Spleen (tissue), 11 donors: Measurements from ENCODE around the gene CR2. TPM values are rescaled to one million over a fixed set of nuclear protein-coding genes. Genes with fewer than 3 reads are reported as not detected.

ENCODE experiments used
- DNase-seq: peaks from one replicate; pipeline ENCODE4 v3.0.0-alpha.2; 2020
- H3K27ac ChIP-seq, 8 donors: fragments of 200-600 bp; sonication (generic) in 7 of 8; 1 replicate in 4 of 8; 2 replicates in 4 of 8; pipeline versions ENCODE4 v1.5.0 to v1.8.0; 2016 to 2021; ENCODE audit warnings: inconsistent platforms in 4 of 8, mild to moderate bottlenecking in 4 of 8, moderate library complexity in 1 of 8
- H3K27me3 ChIP-seq, 7 donors: fragments of 200-600 bp; sonication (generic) in 6 of 7; replicated peaks in 1 of 7; 1 replicate in 4 of 7; 2 replicates in 3 of 7; pipeline versions ENCODE4 v1.5.0 to v1.8.0; 2016 to 2021; ENCODE audit warnings: inconsistent platforms in 3 of 7, mild to moderate bottlenecking in 1 of 7
- H3K36me3 ChIP-seq, 6 donors: fragments of 200-600 bp; sonication (generic) in 5 of 6; 1 replicate in 4 of 6; 2 replicates in 2 of 6; pipeline versions ENCODE4 v1.5.0 to v1.8.0; 2016 to 2021; ENCODE audit warnings: inconsistent platforms in 2 of 6
- H3K4me1 ChIP-seq, 6 donors: fragments of 200-600 bp; sonication (generic) in 5 of 6; 1 replicate in 3 of 6; 2 replicates in 3 of 6; pipeline versions ENCODE4 v1.5.0 to v1.8.0; 2016 to 2021; ENCODE audit warnings: inconsistent platforms in 3 of 6
- H3K4me3 ChIP-seq, 8 donors: fragments of 200-600 bp; sonication (generic) in 7 of 8; 1 replicate in 4 of 8; 2 replicates in 4 of 8; pipeline versions ENCODE4 v1.5.0 to v1.8.0; 2016 to 2021; ENCODE audit warnings: inconsistent platforms in 4 of 8, mild to moderate bottlenecking in 4 of 8, moderate library complexity in 2 of 8
- H3K9me3 ChIP-seq, 8 donors: fragments of 200-600 bp; sonication (generic) in 7 of 8; 1 replicate in 4 of 8; 2 replicates in 4 of 8; pipeline versions ENCODE4 v1.5.0 to v1.8.0; 2016 to 2021; ENCODE audit warnings: inconsistent platforms in 4 of 8
- CTCF ChIP-seq, 11 experiments: fragments of 200-600 bp in 7 of 11; fragments of 450-650 bp in 4 of 11; sonication (generic) in 4 of 11; IDR thresholded peaks in 8 of 11; conservative IDR thresholded peaks in 3 of 11; 1 replicate in 7 of 11; 2 replicates in 4 of 11; pipeline versions ENCODE4 v1.4.0 to v1.8.0; 2016 to 2021; ENCODE audit warnings: antibody characterized with exemption in 11 of 11, inconsistent platforms in 4 of 11, mild to moderate bottlenecking in 1 of 11
- POLR2A ChIP-seq, 3 donors: fragments of 450-650 bp; IDR thresholded peaks; one replicate each; pipeline ENCODE4 v1.5.1; 2017; ENCODE audit warnings: antibody characterized with exemption in 3 of 3, mild to moderate bottlenecking in 1 of 3
- POLR2AphosphoS5 ChIP-seq, 3 donors: sonication (generic); formaldehyde crosslinking; IDR thresholded peaks; one replicate each; pipeline ENCODE4 v1.5.1; 2017; ENCODE audit warnings: antibody characterized with exemption in 3 of 3
- WGBS, 5 donors: extraction: QIAGEN DNeasy Blood & Tissue Kit in 3 of 5; methylation state at CpG; one replicate each; pipeline versions ENCODE4 v1.1.5 to v1.1.7; 2013 to 2018; 5-methylcytosine and 5-hydroxymethylcytosine counted together
- intact Hi-C: fragments of 100-400 bp; cut with DNase I; formaldehyde crosslinking; loops from one replicate; pipeline ENCODE4 v1.15.0; 2023; ENCODE audit warnings: low total_unique reads
- polyA plus RNA-seq, 3 donors: library from polyadenylated mRNA; stranded (reverse); fragments of 200-250 nt; gene quantifications; one replicate each; pipeline ENCODE4 v1.2.1, GENCODE V29; 2013
- total RNA-seq, 7 donors: library from RNA; depleted of rRNA in 3 of 7; stranded (reverse); fragments of >200 nt in 3 of 7; fragmentation: NEBNext Ultra II Directional in 4 of 7; extraction: Animal tissue kit (Norgen Biotek cat#: 25700) in 4 of 7; gene quantifications; one replicate each; pipeline versions ENCODE4 v1.1.0 to v1.2.1, GENCODE V29; 2016 to 2021
- donor health status: healthy with polysubstance abuse.
- donor health status: DM: no; HTN: no; CAD: no; lungs with moderate emphysema.
- donor health status: DM: no; HTN: no; CAD: no.
- donor health status: Bipolar disorder and iron deficiency.
- donor health status: healthy.
- donor health status: DM: no; HTN: no; CAD: no.
- donor health status: DM: yes; HTN: yes; CAD: no.

Gene CR2
- total and polyA plus RNA-seq, 10 donors, result 87.2 to 284 (median 140) TPM

GRCh38 chr1:207486198-207486597, 32.1 kb downstream of the CR2 start:
- 83 to 94% (median 89%) methylated on average over 3 of the region's 3 CpGs for WGBS, 5 donors
- TF ChIP-seq POLR2AphosphoS5 (IDR thresholded peaks at IDR 0.05) (no peak), POLR2A (IDR thresholded peaks at IDR 0.05) (no peak), CTCF (IDR thresholded peaks at IDR 0.05 in 8 of 11, conservative IDR thresholded peaks at IDR 0.05 in 3 of 11) (no peak)
- intact Hi-C loops, result no loop called here

GRCh38 chr1:207487636-207488035, 33.5 kb downstream of the CR2 start:
- DNase-seq, result no peak
- H3K4me3 ChIP-seq, result no peak overlapping the region
- no peak overlapping the region for H3K27ac ChIP-seq
- H3K27me3 ChIP-seq, result peaks cover 0 to 5% (median 0%) of the 10 kb centered on the region in 7 donors
- WGBS, 5 donors, result 79 to 87% (median 84%) methylated on average over 4 of the region's 4 CpGs
- intact Hi-C loops, result no loop called here
- TF ChIP-seq POLR2A (IDR thresholded peaks at IDR 0.05), result no peak
- TF ChIP-seq CTCF (IDR thresholded peaks at IDR 0.05 in 8 of 11, conservative IDR thresholded peaks at IDR 0.05 in 3 of 11), result no peak
- TF ChIP-seq POLR2AphosphoS5 (IDR thresholded peaks at IDR 0.05), result no peak
- no peaks in the 10 kb centered on the region for H3K4me1 ChIP-seq
- H3K9me3 ChIP-seq, result no peaks in the 10 kb centered on the region
- H3K36me3 ChIP-seq, result peaks cover 0 to 61% (median 0%) of the 10 kb centered on the region in 6 donors

More at GRCh38 chr1:207486198-207486597, 32.1 kb downstream of the CR2 start:
- H3K4me3 ChIP-seq, result no peak overlapping the region
- no peaks in the 10 kb centered on the region for H3K27me3 ChIP-seq
- H3K9me3 ChIP-seq, result no peaks in the 10 kb centered on the region
- no peak overlapping the region for H3K27ac ChIP-seq
- H3K4me1 ChIP-seq, result no peaks in the 10 kb centered on the region
- H3K36me3 ChIP-seq, result peaks cover 0 to 67% (median 0%) of the 10 kb centered on the region in 6 donors
- DNase-seq, result no peak

GRCh38 chr1:207493212-207493611, 39.1 kb downstream of the CR2 start:
- Histone ChIP-seq H3K4me1 (peaks cover 0 to 54% (median 12%) of the 10 kb centered on the region in 6 donors), H3K27me3 (peaks cover 0 to 35% (median 4%) of the 10 kb centered on the region in 7 donors), H3K4me3 (no peak overlapping the region), H3K27ac (no peak overlapping the region), H3K9me3 (no peaks in the 10 kb centered on the region), H3K36me3 (peaks cover 0 to 10% (median 0%) of the 10 kb centered on the region in 6 donors)
- WGBS, 5 donors, result 63 to 77% (median 72%) methylated on average over 3 of the region's 3 CpGs
- no peak for DNase-seq
- intact Hi-C loops, result no loop called here
- TF ChIP-seq POLR2AphosphoS5 (IDR thresholded peaks at IDR 0.05) (no peak), POLR2A (IDR thresholded peaks at IDR 0.05) (no peak), CTCF (IDR thresholded peaks at IDR 0.05 in 8 of 11, conservative IDR thresholded peaks at IDR 0.05 in 3 of 11) (no peak)

GRCh38 chr1:207494171-207494570, 40.0 kb downstream of the CR2 start:
- TF ChIP-seq CTCF (IDR thresholded peaks at IDR 0.05 in 8 of 11, conservative IDR thresholded peaks at IDR 0.05 in 3 of 11) (no peak), POLR2A (IDR thresholded peaks at IDR 0.05) (no peak), POLR2AphosphoS5 (IDR thresholded peaks at IDR 0.05) (no peak)
- Histone ChIP-seq H3K36me3 (peaks cover 0 to 2% (median 0%) of the 10 kb centered on the region in 6 donors), H3K27ac (no peak overlapping the region), H3K4me1 (peaks cover 0 to 64% (median 15%) of the 10 kb centered on the region in 6 donors), H3K4me3 (no peak overlapping the region), H3K27me3 (peaks cover 0 to 39% (median 4%) of the 10 kb centered on the region in 7 donors), H3K9me3 (no peaks in the 10 kb centered on the region)
- 90 to 99% (median 93%) methylated on average over 1 of the region's 1 CpG for WGBS, 5 donors
- intact Hi-C loops, result no loop called here
- DNase-seq, result no peak
